SKM-1 (cell line): ENCODE results near the gene P2RY8.
"Not testable (repeated sequence)": the region's sequence is repeated elsewhere in the genome, so short reads cannot be mapped to it uniquely, and the experiment has no call there.

Experiments used
- DNase-seq: peaks from one replicate; lab custom pipeline; 2025; ENCODE audit not compliant: unreplicated experiment; lab: John Stamatoyannopoulos, UW

Gene P2RY8

DNA sequence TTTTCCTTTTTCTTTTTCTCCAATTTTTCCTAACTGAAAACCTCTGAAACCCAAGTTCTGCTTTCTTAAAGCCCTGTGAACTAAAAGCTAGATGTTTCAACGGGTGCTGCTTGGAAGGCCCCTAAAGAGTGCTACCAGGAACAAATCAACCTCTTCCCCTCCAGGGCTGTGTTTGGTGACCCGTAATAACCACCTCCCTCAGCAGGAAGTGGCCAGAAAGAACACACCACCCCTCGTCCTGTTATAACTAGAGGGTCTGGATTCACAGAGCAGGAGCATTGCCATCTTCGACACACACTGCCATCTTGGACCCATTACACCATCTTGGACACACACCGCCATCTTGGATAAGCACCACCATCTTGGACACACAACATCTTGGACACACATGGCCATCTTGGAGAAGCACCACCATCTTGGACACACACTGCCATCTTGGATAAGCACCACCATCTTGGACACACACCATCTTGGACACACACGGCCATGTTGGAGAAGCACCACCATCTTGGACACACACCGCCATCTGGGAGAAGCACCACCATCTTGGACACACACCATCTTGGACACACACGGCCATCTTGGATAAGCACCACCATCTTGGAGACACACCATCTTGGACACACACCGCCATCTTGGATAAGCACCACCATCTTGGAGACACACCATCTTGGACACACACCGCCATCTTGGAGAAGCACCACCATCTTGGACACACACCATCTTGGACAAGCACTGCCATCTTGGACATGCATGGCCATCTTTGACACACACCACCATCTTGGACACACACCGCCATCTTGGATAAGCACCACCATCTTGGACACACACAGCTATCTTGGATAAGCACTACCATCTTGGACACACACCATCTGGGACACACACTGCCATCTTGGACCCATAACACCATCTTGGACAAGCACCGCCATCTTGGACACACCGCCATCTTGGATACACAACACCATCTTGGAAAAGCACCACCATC lies 89.7 kb downstream of the P2RY8 start:
- DNase-seq, result not testable (repeated sequence)

DNA sequence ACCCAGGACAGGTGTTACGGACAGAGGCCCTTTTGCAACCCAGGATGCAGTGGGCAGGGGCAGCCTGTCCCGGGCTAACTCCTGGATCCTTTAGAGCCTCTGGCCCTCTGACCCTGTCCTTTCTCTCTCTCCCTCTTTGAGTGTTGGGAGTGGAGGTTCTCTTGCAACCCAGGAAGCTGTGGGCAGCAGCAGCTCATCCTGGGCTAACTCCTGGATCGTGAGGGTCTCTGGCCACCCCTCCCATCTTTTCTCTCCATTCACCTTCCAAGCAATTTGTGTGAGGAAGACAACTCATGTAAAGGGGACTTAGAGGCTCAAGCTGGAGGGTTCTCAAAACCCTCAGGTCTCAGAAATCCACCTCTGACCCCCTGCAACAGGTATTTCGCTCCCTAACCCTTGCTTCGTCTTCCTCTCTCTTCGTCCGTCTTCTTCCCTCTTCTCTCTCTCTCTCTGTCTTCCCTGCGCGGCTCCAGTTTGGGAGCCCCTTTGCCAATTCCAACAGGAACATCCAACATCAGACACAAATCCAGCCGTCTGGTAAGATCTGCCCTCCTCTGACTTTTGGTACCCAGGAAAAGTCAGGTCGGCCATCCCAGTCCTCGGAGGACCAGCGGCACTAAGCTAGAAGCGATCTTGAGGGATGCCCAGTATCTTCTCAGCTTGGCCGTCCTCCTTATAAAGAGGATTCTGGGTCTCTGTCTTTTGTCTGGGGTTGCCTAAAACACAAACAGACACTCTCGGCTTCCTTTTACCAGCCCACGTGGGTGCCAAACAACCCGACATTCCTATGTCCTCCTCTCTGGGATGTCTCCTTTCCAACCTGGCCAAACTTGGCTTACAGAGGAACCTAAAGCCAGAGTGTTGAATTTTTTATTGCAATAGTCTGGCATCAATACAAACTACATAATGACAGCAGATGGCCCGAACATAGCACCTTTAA lies 92.2 kb downstream of the P2RY8 start:
- no peak for DNase-seq

DNA sequence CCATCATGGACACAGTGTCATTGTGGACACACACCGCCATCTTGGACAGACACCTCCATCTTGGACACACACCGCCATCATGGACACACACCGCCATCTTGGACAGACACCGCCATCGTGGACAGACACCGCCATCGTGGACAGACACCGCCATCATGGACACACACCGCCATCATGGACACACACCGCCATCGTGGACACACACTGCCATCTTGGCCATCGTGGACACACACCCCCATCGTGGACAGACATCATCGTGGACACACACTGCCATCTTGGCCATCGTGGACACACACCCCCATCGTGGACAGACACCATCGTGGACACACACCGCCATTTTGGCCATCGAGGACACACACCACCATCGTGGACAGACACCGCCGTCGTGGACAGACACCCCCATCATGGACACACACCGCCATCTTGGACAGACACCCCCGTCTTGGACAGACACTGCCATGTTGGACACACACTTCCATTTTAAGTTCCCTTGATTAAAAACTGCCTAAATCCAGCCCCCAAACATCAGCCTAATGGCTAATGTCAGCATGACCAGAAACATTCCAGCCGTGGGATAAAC lies 93.4 kb downstream of the P2RY8 start:
- no peak for DNase-seq

DNA sequence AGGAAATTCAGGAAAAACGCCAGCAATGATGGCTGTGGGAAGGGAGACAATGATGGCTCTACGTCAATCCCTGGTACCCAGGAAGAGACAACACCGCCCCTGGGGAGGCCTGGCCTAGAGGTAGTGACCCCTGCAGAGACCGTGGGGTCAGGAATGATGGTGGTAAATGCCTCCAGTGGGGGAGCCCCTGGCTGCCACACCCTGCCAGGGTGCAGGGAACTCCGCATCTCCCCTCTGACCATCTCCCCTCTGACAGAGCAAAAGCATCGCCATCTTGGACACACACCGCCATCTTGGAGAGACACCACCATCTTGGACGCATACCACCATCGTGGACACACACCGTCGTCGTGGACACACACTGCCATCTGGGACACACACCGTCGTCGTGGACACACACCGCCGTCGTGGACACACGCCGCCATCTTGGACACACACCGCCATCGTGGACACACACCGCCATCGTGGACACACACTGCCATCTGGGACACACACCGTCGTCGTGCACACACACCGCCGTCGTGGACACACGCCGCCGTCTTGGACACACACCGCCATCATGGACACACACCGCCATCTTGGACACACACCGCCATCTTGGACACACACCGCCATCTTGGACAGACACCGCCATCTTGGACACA lies 94.1 kb downstream of the P2RY8 start:
- DNase-seq, result no peak

DNA sequence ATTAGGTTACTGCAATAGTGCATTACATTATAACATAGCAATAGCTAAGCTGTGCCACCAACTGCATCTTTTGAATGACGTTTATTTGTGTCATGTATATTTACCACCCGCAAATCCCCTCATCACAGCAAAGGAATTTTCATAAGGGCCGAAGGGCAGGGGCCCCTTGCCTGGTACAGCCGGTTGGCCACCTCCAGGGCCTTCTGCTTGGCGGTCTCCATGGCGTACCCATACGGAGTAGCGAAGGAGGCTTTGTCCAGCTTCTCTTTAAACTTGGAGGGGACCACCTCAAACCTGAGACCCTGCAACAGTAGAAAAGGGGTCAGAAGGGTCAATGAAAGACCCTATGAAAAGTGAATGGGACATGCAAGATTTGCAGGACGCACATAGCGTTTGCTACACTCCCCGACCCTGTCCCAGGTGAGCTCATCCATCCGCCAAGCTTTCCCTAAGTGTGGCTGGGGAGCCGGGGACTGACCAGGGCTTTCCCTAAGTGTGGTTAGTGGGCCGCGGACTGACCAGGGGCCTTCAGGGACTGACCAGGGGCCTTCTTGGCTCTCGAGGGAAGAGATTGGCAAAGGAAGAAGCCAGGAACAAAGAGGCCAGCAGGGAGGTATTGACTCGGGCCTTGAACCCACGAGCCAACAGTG lies 94.8 kb downstream of the P2RY8 start:
- DNase-seq, result no peak

DNA sequence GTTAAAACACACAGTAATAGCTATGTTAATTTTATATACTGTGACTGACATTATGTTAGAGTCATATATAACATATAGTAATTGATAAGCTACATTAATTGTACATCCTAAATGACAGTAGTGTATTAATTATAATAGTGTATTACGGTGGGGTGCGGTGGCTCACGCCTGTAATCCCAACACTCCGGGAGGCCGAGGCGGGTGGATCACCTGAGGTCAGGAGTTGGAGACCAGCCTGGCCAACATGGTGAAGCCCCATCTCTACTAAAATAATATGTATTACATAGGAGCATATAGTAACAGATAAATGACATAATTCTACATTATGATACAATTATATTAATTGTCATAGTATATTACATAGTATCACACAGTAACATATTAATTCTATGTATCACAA lies 96.5 kb downstream of the P2RY8 start:
- no peak for DNase-seq

DNA sequence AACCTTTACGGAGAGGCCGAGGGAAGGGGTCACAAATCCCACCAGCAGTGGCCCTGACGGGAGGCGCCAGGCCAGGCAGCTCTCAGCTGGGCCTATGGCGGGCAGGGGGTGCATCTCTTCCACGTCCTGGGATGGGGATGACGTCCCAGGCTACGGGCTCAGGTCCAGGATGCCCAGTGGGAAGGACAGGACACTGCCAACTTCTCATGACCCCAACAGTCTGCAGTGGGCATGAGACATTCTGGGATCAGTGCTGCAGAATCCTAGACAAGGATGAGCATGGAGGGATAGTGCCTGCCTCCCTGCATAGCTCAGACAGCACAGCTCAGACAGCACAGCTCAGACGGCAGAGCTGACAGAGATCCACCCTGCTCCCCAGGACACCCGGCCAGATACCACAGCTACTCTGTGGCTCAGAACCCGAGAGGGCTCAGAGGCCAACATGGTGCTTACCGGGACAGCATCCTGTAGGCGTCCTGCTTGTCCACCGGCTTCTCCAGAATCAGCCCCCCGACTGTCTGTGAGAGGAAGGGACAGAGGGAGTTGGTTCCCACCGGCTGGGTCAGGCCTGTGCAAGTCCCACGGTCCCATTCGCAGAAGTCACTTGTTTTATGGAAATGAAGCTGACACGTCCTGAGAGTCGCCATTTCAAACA lies 101.6 kb downstream of the P2RY8 start:
- DNase-seq, result no peak

DNA sequence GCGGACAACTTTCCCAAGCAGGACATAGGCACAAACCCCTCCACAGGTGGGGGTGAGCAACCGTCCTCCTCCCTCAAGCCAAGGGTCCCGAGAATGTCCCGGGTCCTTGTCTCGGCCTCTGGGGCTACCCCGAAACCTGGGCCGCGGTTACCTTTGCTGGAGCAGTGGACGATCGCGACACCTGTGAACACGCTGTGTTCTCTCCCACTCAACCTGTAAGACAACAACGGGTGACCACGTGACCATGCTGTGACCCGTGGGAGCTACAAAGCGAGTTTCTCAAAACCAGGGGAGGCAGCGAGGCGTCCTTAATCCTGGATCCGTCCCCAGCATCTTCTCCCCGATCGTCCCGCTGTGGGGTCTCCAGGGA lies 102.1 kb downstream of the P2RY8 start:
- no peak for DNase-seq

DNA sequence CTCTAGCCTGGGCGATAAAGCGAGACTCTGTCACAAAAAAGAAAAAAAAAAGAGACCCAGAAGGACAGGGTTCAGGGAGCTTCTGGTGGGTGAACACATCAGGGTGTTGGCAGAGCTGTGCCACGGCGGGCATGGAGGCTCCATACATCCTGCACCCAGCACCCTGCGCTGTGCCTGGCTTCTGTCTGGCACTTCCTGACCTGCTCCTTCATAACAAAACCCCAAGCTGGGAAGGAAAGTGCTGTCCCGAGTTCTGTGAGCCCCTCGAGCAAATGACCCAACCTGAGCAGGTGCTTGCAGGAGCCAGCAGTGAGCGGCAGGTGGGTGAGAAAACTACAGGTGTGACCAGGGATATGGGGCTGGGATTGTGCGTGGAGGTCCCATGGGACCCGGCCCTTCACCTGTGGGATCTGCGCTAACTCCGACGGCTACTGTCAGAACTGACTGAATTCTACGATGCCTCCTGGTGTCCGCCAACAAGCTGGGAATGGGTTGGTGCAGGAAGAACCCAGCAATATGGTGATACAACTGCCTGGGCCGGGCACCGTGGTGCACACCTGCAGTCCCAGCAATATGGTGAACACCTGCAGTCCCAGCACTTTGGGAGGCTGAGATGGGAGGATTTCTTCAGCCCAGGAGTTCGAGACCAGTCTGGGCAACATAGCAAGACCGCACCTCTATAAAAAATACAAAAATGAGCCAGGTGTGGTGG lies 103.2 kb downstream of the P2RY8 start:
- no peak for DNase-seq

DNA sequence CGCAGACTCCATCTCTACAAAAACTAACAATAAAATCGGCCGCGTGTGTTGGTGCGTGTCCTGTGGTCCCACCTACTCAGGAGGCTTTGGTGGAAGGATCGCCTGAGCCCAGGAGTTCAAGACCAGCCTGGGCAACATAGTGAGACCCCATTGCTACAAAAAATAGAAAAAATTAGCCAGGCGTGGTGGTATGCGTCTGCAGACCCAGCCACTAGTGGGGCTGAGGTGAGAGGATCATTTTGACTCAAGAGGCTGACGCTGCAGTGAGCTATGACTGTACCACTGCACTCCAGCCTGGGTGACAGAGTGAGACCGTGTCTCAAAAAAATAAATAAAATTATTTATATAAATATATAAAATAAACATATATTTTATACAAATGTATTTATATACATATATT lies 106.5 kb downstream of the P2RY8 start:
- no peak for DNase-seq

DNA sequence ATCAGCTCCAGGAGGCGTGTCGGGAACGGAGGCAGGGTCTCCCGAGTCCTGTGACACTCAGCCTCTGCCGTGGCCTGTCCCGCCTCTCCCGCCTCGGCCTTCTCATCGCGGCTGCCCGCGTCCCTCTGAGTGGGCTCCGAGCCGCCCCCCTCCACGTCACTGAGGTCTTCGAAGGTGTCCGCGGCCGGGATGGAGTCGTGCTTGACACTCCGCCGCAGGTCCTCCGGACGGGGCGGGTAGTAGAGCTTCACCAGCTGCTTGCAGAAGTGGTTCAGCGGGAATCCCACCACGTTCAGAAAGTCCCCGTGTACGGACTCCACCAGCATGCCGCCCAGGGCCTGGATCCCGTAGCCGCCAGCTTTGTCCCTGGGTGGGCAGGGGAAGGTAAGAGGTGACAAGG lies 109.2 kb downstream of the P2RY8 start:
- no peak for DNase-seq

DNA sequence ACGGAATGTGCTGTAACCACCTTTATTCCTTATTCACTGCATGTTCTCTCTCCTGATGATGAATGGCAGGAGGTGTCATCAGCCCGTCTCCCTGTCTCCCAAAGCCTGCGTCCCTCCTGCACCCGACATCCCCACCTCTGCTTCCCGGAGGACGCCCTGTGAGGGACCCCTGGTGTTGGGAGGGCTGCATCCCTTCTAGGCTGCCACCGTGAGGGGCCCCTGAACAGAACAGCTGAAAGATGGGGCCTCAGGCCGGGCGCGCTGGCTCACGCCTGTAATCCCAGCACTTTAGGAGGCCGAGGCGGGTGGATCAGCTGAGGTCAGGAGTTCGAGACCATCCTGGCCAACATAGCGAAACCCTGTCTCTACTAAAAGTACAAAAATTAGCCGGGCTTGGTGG lies 110.7 kb downstream of the P2RY8 start:
- not testable (repeated sequence) for DNase-seq

DNA sequence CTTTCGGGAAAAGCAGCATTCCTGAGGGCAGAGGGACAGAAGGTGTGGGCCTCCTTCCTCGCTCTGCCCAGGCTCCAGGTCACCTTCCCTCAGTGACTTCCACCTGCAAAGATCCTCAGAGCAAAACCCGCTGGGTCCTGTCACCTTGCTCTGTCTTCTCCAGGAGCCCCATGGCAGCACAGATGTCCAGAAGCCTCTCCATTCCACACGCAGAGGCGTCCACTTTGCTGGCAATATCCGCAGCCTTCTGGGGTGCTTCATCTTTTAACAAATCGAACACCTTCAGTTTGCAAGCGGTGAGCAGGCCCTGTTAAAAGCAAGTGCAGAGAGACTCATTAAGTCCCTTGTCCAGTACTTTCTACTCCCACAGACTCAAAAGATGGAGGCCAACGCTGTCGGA lies 111.6 kb downstream of the P2RY8 start:
- DNase-seq, result no peak

DNA sequence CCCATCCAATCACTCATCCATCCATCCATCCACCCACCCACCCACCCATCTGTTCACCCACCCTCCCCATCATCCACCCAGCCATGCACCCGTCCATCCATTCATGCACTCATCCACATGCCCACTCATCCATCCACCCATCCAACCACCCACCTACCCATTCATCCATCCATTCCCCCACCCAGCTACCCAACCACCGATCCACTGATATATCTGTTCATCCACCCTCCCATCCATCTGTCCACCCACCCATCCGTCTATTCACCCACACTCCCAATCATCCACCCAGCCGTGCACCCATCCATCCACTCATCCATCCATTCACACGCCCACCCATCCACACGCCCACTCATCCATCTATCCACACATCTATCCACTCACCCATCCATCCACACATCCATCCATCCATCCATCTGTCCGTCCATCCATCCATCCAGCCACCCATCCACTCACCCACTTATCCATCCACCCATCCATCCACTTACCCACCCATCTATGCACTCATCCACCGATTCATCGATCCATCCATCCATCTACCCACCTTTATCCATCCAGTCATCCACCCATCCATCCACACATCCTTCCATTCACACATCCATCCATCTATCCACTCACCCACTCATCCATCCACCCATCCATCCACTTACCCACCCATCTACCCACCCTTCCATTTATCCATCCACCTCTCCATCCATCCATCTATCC lies 112.7 kb downstream of the P2RY8 start:
- no peak for DNase-seq

DNA sequence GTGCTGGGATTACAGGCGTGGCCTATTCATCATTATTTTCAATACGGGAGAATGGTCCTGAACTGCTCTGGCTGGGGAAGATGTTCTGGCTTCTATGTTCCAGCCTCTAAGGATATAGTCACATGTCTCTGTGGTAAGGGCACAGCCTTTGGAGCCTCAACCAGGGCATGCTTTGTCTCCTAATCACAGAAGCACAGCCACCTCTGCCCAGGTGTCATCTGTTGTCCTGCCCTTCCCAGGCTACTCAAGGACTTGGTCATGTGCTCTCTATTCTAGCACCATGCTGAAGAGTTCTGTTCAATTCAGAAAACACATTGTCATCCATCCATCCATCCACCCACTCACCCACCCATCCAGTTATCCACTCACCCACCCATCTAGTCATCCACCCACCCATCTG lies 113.8 kb downstream of the P2RY8 start:
- DNase-seq, result no peak

DNA sequence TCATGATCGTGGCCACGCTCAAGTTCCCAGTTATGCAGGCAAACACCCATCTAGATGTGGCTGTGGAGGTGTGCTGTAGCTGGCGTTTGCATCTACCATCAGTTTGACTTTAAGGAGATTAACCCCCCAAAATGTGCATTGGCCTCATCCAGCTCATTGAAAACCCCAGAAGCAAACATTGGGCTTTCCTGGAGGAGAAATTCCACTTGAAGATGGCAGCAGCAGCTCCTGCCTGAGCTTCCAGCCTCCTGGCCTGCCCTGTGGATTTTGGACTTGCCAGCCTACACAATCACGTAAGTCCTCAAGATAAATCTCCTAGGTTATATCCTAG lies 114.9 kb downstream of the P2RY8 start:
- DNase-seq, result no peak

DNA sequence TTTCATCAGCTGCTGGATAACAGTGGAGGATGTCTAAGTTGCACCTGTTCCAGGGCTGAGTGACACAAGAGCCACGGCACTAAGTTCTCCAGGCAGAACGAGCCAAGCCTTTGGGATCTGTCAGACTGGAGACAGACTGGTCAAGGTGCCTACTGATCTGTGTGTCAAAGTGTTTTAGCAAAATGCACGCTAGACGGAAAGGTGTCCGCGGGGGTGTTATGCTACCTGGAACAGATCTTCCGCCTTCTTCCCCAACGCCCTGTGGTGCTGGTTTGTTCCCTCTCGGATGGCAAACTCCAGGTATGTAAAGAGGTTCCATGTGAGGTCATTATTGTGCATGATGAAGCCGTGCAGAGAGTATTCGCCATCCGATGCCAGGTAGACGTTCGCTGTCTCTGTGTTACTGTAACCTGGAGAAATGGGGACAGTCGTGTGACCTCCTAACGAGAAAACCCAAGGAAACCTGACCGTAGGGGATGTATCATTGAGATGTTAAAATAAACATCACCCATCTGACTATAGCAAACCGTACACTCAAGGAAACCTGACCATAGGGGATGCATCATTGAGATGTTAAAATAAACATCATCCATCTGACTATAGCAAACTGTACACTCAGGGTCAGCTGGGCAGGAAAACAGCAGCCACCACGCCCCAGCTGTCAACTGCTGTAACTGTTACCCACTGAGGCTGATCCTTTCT lies 115.4 kb downstream of the P2RY8 start:
- no peak for DNase-seq

DNA sequence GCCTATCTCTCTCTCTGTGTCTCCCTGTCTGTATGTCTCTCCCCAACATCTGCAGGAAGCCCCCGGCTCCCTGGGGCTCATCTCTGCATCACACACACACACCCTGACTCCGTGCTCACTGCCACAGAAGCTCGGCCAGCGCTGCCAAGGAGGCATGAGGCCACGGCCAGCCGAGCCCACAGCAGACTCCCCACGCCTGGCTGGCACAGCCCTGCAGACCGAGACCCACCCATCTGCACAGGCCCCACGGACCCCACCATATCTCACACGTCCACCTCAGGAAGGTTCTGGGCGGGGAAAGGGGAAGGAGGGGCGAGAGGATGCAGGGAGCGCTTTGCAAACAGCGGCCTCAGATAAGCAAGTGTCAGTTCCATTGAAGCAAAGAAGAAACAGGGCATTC lies 116.6 kb downstream of the P2RY8 start:
- DNase-seq, result no peak
